Liver (tissue), 9 donors: ENCODE results near the gene ANKS1A. TPM values are rescaled to one million over a fixed set of nuclear protein-coding genes. Genes with fewer than 3 reads are reported as not detected.

Experiments used
- DNase-seq: peaks from one replicate; pipeline ENCODE4 v3.0.0-alpha.2; 2017; ENCODE audit warnings: low spot score
- H3K27ac ChIP-seq, 2 donors: one replicate each; pipeline ENCODE4 v1.7.0; 2013; ENCODE audit warnings: inconsistent platforms in 2 of 2, low read length in 2 of 2, control low read depth in 1 of 2, low read depth in 1 of 2, mild to moderate bottlenecking in 1 of 2
- H3K27me3 ChIP-seq, 4 donors: one replicate each; pipeline versions ENCODE4 v1.6.1 to v1.7.0; 2013; ENCODE audit warnings: low read length in 3 of 4, inconsistent platforms in 1 of 4, mild to moderate bottlenecking in 1 of 4, moderate library complexity in 1 of 4; ENCODE audit not compliant: control insufficient read depth in 4 of 4, insufficient read depth in 4 of 4
- H3K36me3 ChIP-seq, 4 donors: one replicate each; pipeline versions ENCODE4 v1.6.1 to v1.7.0; 2013; ENCODE audit warnings: low read length in 3 of 4, mild to moderate bottlenecking in 3 of 4, low read depth in 1 of 4, moderate library complexity in 1 of 4; ENCODE audit not compliant: control insufficient read depth in 4 of 4, insufficient read depth in 3 of 4
- H3K4me1 ChIP-seq, 4 donors: one replicate each; pipeline versions ENCODE4 v1.6.1 to v1.7.0; 2013; ENCODE audit warnings: low read length in 3 of 4, mild to moderate bottlenecking in 3 of 4, moderate library complexity in 1 of 4; ENCODE audit not compliant: control insufficient read depth in 4 of 4, insufficient read depth in 4 of 4
- H3K4me3 ChIP-seq, 3 donors: one replicate each; pipeline versions ENCODE4 v1.6.1 to v1.7.0; 2013; ENCODE audit warnings: low read length in 3 of 3, control low read depth in 1 of 3, low read depth in 1 of 3, mild to moderate bottlenecking in 1 of 3
- H3K9ac ChIP-seq, 2 donors: one replicate each; pipeline ENCODE4 v1.7.0; 2013; ENCODE audit warnings: low read length in 2 of 2, mild to moderate bottlenecking in 2 of 2, moderate library complexity in 2 of 2, control low read depth in 1 of 2, low read depth in 1 of 2
- H3K9me3 ChIP-seq, 4 donors: one replicate each; pipeline versions ENCODE4 v1.6.1 to v1.7.0; 2013; ENCODE audit warnings: low read length in 3 of 4; ENCODE audit not compliant: control insufficient read depth in 4 of 4
- ATF3 ChIP-seq: IDR thresholded peaks from 2 replicates; pipeline ENCODE4 v1.6.1; 2016; ENCODE audit warnings: antibody characterized with exemption
- JUND ChIP-seq, 2 donors: IDR thresholded peaks; 2 replicates each; pipeline ENCODE4 v1.6.1; 2016; ENCODE audit warnings: antibody characterized with exemption in 2 of 2
- RAD21 ChIP-seq, 2 donors: IDR thresholded peaks; 2 replicates each; pipeline ENCODE4 v1.6.1; 2016; ENCODE audit warnings: antibody characterized with exemption in 2 of 2, mild to moderate bottlenecking in 2 of 2
- RXRA ChIP-seq, 2 donors: IDR thresholded peaks; 2 replicates each; pipeline ENCODE4 v1.6.1; 2017 to 2018; ENCODE audit warnings: antibody characterized with exemption in 2 of 2, mild to moderate bottlenecking in 1 of 2
- TAF1 ChIP-seq: conservative IDR thresholded peaks from 2 replicates; pipeline ENCODE4 v1.6.1; 2016; ENCODE audit warnings: antibody characterized with exemption, mild to moderate bottlenecking
- YY1 ChIP-seq: IDR thresholded peaks from 2 replicates; pipeline ENCODE4 v1.6.1; 2016; ENCODE audit warnings: antibody characterized with exemption, mild to moderate bottlenecking
- ZBTB33 ChIP-seq: IDR thresholded peaks from 2 replicates; pipeline ENCODE4 v1.6.1; 2016; ENCODE audit warnings: antibody characterized with exemption
- WGBS: extraction: QIAGEN DNeasy Blood & Tissue Kit; methylation state at CpG from one replicate; pipeline ENCODE4 v1.1.7; 2013; 5-methylcytosine and 5-hydroxymethylcytosine counted together
- polyA plus RNA-seq, 2 donors: library from polyadenylated mRNA; stranded (reverse) in 1 of 2; unstranded in 1 of 2; fragments of 200-250 nt in 1 of 2; fragments of >200 nt in 1 of 2; fragmentation: Nextera tagmentation in 1 of 2; extraction: Ambion mirVana in 1 of 2; gene quantifications; one replicate each; pipeline versions ENCODE4 v1.2.1 to v1.2.3, GENCODE V29; 2013 to 2015
- total RNA-seq, 2 donors: library from RNA; depleted of rRNA; stranded (reverse); fragments of >200 nt; gene quantifications; one replicate each; pipeline ENCODE4 v1.2.3, GENCODE V29; 2014
- TF ChIP-seq, protein P1 (sequence below): fragments of 150-350 bp; IDR thresholded peaks from 2 replicates; pipeline ENCODE4 v1.5.1; 2017; ENCODE audit warnings: improper control_type of control experiment, low read depth, low read length; ENCODE audit not compliant: missing input control
- TF ChIP-seq, protein P2 (sequence below): IDR thresholded peaks from 2 replicates; pipeline ENCODE4 v1.6.1; 2016; ENCODE audit warnings: antibody characterized with exemption
- donor health status: healthy.
- donor health status: healthy.
- donor health status: healthy.
- donor health status: healthy.
- donor health status: healthy.

ANKS1A gene
- total and polyA plus RNA-seq, 4 donors = 4.3 to 18.7 (median 6.7) TPM

- no peaks in the 10 kb centered on the region for H3K27me3 ChIP-seq
- no peak overlapping the region for H3K9ac ChIP-seq
- H3K27ac ChIP-seq = no peak overlapping the region
- TF ChIP-seq, protein P1, sequence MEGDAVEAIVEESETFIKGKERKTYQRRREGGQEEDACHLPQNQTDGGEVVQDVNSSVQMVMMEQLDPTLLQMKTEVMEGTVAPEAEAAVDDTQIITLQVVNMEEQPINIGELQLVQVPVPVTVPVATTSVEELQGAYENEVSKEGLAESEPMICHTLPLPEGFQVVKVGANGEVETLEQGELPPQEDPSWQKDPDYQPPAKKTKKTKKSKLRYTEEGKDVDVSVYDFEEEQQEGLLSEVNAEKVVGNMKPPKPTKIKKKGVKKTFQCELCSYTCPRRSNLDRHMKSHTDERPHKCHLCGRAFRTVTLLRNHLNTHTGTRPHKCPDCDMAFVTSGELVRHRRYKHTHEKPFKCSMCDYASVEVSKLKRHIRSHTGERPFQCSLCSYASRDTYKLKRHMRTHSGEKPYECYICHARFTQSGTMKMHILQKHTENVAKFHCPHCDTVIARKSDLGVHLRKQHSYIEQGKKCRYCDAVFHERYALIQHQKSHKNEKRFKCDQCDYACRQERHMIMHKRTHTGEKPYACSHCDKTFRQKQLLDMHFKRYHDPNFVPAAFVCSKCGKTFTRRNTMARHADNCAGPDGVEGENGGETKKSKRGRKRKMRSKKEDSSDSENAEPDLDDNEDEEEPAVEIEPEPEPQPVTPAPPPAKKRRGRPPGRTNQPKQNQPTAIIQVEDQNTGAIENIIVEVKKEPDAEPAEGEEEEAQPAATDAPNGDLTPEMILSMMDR = no peak
- TF ChIP-seq JUND (IDR thresholded peaks at IDR 0.05) = peak in 1 of 2 donors; percentile 23
- peaks cover 0 to 29% (median 15%) of the 10 kb centered on the region in 4 donors for H3K4me1 ChIP-seq
- no peaks in the 10 kb centered on the region for H3K36me3 ChIP-seq
- no peak overlapping the region for H3K4me3 ChIP-seq
- WGBS = 58% methylated on average over 4 of the region's 4 CpGs
- DNase-seq = no peak
- H3K9me3 ChIP-seq = no peaks in the 10 kb centered on the region
Observed at GRCh38 chr6:35024551-35025054, 135.5 kb downstream of the ANKS1A start.

DNA sequence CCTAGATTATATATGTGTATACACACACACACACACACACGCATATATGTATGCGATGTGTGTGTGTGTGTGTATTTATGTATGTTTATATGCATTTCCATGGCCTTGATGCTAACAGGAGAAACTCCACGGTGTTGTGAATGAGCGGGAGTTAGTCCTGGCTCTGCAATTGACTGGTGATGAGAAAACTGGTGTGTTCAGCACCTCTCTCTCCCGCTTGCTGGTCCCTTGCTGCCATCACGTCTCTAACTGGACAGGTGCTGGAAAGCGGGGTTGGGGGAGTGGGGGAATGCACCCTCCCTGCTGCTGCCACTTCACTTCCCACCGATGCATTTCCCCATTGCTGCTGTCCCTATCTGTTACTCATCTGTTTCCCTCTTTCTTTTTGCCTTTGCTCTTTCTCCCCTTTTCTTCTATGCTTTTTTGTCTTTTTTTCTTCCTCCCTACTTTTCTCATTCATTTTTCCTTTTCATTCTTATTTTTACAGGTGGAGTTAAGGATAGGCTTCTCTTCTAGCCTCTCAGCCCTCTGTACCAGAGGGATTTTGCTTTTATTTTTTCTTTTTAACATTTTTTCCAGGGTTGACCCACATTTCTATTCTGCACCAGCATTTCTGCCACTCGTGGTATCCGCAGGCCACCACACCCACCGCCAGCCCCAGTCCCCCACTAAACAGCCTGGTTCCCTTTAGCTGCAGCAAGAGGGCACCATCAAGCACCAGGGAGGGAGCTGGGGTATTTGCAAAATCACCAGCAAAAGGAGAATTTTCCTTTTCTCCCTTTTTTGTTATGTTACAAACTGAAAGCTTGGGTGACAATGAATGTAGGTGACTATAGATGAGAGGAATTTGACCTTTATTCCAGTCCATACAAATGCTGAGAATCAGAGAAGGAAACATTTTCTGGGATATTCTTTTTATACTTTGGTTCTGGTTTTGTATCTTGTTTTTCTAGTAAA, 136.5 kb downstream of the ANKS1A start:
- no peaks in the 10 kb centered on the region for H3K9me3 ChIP-seq
- no peak for DNase-seq
- H3K27me3 ChIP-seq = no peaks in the 10 kb centered on the region
- no peak overlapping the region for H3K9ac ChIP-seq
- H3K36me3 ChIP-seq = peaks cover 0 to 2% (median under 1%) of the 10 kb centered on the region in 4 donors
- TF ChIP-seq YY1 (no peak), TAF1 (no peak), ATF3 (no peak), ZBTB33 (no peak), RXRA (IDR thresholded peaks at IDR 0.05) (no peak), JUND (IDR thresholded peaks at IDR 0.05) (no peak), RAD21 (IDR thresholded peaks at IDR 0.05) (no peak)
- TF ChIP-seq, protein P2, sequence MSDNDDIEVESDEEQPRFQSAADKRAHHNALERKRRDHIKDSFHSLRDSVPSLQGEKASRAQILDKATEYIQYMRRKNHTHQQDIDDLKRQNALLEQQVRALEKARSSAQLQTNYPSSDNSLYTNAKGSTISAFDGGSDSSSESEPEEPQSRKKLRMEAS = no peak
- TF ChIP-seq, protein P1 = no peak
- no peak overlapping the region for H3K4me3 ChIP-seq
- H3K27ac ChIP-seq = no peak overlapping the region
- 84% methylated on average over 11 of the region's 11 CpGs for WGBS
- peaks cover 0 to 25% (median 13%) of the 10 kb centered on the region in 4 donors for H3K4me1 ChIP-seq
